ENCODE data around the gene SNED1.

DNA sequence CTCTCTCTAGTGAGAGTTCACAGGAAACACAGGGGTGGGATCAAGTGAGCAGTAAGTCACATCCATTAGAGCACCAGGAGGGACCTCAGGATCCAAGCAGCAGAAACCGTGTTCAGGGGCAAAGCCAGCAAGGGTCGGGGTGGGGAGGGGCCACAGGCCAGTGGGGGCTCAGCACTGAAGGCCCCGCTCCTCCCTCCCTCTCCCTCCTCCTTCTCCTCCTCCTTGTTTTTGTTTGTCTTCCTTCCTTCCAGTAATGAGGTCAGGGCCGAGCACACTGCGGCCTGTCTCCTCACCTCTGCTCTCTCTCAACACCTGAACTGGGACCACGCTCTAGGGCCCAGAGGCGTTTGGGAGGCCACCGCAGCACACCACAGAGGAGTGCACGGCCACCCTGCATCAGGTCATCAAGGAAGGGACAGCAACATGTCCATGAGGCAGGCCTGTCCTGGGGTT, 82.8 kb downstream of the SNED1 start:
- no peak for TF ChIP-seq ZNF155 (tag by site-specific recombination; IDR thresholded peaks at IDR 0.05)
- TF ChIP-seq, protein P1, sequence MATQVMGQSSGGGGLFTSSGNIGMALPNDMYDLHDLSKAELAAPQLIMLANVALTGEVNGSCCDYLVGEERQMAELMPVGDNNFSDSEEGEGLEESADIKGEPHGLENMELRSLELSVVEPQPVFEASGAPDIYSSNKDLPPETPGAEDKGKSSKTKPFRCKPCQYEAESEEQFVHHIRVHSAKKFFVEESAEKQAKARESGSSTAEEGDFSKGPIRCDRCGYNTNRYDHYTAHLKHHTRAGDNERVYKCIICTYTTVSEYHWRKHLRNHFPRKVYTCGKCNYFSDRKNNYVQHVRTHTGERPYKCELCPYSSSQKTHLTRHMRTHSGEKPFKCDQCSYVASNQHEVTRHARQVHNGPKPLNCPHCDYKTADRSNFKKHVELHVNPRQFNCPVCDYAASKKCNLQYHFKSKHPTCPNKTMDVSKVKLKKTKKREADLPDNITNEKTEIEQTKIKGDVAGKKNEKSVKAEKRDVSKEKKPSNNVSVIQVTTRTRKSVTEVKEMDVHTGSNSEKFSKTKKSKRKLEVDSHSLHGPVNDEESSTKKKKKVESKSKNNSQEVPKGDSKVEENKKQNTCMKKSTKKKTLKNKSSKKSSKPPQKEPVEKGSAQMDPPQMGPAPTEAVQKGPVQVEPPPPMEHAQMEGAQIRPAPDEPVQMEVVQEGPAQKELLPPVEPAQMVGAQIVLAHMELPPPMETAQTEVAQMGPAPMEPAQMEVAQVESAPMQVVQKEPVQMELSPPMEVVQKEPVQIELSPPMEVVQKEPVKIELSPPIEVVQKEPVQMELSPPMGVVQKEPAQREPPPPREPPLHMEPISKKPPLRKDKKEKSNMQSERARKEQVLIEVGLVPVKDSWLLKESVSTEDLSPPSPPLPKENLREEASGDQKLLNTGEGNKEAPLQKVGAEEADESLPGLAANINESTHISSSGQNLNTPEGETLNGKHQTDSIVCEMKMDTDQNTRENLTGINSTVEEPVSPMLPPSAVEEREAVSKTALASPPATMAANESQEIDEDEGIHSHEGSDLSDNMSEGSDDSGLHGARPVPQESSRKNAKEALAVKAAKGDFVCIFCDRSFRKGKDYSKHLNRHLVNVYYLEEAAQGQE (tag by site-specific recombination; IDR thresholded peaks at IDR 0.05): no peak
- TF ChIP-seq, protein P2, sequence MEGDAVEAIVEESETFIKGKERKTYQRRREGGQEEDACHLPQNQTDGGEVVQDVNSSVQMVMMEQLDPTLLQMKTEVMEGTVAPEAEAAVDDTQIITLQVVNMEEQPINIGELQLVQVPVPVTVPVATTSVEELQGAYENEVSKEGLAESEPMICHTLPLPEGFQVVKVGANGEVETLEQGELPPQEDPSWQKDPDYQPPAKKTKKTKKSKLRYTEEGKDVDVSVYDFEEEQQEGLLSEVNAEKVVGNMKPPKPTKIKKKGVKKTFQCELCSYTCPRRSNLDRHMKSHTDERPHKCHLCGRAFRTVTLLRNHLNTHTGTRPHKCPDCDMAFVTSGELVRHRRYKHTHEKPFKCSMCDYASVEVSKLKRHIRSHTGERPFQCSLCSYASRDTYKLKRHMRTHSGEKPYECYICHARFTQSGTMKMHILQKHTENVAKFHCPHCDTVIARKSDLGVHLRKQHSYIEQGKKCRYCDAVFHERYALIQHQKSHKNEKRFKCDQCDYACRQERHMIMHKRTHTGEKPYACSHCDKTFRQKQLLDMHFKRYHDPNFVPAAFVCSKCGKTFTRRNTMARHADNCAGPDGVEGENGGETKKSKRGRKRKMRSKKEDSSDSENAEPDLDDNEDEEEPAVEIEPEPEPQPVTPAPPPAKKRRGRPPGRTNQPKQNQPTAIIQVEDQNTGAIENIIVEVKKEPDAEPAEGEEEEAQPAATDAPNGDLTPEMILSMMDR (tag by site-specific recombination; IDR thresholded peaks at IDR 0.05): no peak
- TF ChIP-seq ZNF776 (tag by site-specific recombination; IDR thresholded peaks at IDR 0.05; ENCODE audit: borderline replicate concordance): no peak
- TF ChIP-seq, protein P3, sequence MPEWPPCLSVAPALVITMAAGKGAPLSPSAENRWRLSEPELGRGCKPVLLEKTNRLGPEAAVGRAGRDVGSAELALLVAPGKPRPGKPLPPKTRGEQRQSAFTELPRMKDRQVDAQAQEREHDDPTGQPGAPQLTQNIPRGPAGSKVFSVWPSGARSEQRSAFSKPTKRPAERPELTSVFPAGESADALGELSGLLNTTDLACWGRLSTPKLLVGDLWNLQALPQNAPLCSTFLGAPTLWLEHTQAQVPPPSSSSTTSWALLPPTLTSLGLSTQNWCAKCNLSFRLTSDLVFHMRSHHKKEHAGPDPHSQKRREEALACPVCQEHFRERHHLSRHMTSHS (tag by site-specific recombination; IDR thresholded peaks at IDR 0.05): no peak
- no peak for TF ChIP-seq YY1 (tag by site-specific recombination; IDR thresholded peaks at IDR 0.05)
- TF ChIP-seq KLF10 (tag by site-specific recombination; IDR thresholded peaks at IDR 0.05): no peak
- TF ChIP-seq, protein P4, sequence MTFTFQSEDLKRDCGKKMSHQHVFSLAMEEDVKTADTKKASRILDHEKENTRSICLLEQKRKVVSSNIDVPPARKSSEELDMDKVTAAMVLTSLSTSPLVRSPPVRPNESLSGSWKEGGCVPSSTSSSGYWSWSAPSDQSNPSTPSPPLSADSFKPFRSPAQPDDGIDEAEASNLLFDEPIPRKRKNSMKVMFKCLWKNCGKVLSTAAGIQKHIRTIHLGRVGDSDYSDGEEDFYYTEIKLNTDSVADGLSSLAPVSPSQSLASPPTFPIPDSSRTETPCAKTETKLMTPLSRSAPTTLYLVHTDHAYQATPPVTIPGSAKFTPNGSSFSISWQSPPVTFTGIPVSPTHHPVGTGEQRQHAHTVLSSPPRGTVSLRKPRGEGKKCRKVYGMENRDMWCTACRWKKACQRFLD (tag by site-specific recombination; IDR thresholded peaks at IDR 0.05): no peak
- no peak for TF ChIP-seq ZNF629 (tag by site-specific recombination; IDR thresholded peaks at IDR 0.05)
- TF ChIP-seq ZNF184 (tag by site-specific recombination; IDR thresholded peaks at IDR 0.05): no peak
- no peak for TF ChIP-seq WT1 (tag by site-specific recombination; IDR thresholded peaks at IDR 0.05)
- TF ChIP-seq, protein P5, sequence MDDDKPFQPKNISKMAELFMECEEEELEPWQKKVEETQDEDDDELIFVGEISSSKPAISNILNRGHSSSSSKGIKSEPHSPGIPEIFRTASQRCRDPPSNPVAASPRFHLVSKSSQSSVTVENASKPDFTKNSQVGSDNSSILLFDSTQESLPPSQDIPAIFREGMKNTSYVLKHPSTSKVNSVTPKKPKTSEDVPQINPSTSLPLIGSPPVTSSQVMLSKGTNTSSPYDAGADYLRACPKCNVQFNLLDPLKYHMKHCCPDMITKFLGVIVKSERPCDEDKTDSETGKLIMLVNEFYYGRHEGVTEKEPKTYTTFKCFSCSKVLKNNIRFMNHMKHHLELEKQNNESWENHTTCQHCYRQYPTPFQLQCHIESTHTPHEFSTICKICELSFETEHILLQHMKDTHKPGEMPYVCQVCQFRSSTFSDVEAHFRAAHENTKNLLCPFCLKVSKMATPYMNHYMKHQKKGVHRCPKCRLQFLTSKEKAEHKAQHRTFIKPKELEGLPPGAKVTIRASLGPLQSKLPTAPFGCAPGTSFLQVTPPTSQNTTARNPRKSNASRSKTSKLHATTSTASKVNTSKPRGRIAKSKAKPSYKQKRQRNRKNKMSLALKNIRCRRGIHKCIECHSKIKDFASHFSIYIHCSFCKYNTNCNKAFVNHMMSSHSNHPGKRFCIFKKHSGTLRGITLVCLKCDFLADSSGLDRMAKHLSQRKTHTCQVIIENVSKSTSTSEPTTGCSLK (tag by site-specific recombination; IDR thresholded peaks at IDR 0.05): no peak
- TF ChIP-seq OVOL3 (tag by site-specific recombination; IDR thresholded peaks at IDR 0.05): no peak
- no peak for TF ChIP-seq ZNF416 (tag by site-specific recombination; IDR thresholded peaks at IDR 0.05)
